Endothelial cell of umbilical vein (primary cell): ENCODE data around the gene ZFYVE28.

Experiments used
- CTCF ChIP-seq, 2 donors: IDR thresholded peaks; 1 replicate in 1 of 2; 2 replicates in 1 of 2; pipeline ENCODE4 v1.5.1; 2011; ENCODE audit warnings: low read length in 2 of 2, mild to moderate bottlenecking in 2 of 2, moderate library complexity in 2 of 2, control low read depth in 1 of 2, inconsistent platforms in 1 of 2, low read depth in 1 of 2; ENCODE audit not compliant: insufficient read depth in 1 of 2; ENCODE audit errors: extremely low read depth in 1 of 2
- EZH2 ChIP-seq: IDR thresholded peaks from 2 replicates; pipeline ENCODE4 v1.6.1; 2012; ENCODE audit warnings: borderline replicate concordance, low read depth, mild to moderate bottlenecking, moderate library complexity, low read length, inconsistent platforms; ENCODE audit not compliant: severe bottlenecking
- JUN ChIP-seq: IDR thresholded peaks from 2 replicates; pipeline ENCODE4 v1.6.1; 2011; ENCODE audit warnings: borderline replicate concordance, low read depth; ENCODE audit not compliant: insufficient read length, insufficient read depth
- POLR2A ChIP-seq: IDR thresholded peaks from 2 replicates; pipeline ENCODE4 v1.6.1; 2012; ENCODE audit warnings: low read depth, mild to moderate bottlenecking, control low read depth, low read length
- POLR2AphosphoS5 ChIP-seq: IDR thresholded peaks from 2 replicates; pipeline ENCODE4 v1.6.1; 2012; ENCODE audit warnings: low read depth, mild to moderate bottlenecking, control low read depth, low read length, moderate library complexity; ENCODE audit not compliant: insufficient read depth

DNA sequence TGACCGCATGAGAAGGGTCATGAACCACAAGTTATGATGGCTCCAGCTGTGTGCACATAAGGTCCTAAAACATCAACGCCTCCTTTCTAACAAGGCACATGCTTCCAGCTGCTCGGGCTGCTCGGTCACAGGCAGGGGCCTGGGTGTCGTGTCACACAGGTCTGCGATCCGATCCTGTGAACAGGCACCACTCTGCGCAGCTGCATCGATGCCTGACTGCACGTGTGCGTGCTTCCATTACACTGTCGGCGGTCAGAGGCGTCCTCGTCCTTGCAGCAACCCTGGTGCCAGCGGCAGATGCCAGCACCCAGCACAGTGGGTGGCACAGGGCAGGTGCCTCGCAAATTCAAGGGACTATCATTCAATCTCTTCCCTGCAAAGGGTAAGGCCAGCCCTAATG lies 23.9 kb downstream of the ZFYVE28 start:
- TF ChIP-seq POLR2A = no peak
- no peak for TF ChIP-seq CTCF (IDR thresholded peaks at IDR 0.05; ENCODE audit: extremely low read depth in 1 of 2, insufficient read depth in 1 of 2, low read depth in 1 of 2, low read length in 2 of 2)
- no peak for TF ChIP-seq POLR2AphosphoS5
- no peak for TF ChIP-seq EZH2
- no peak for TF ChIP-seq JUN
